PC-3 (cell line): ENCODE measurements around the gene RPS16.

Experiments used
- CTCF ChIP-seq: fragments of 300-600 bp; sonication (generic); conservative IDR thresholded peaks from 2 replicates; pipeline ENCODE4 v1.5.1; 2017; ENCODE audit warnings: antibody characterized with exemption, low read depth, mild to moderate bottlenecking, low read length
- EZH2 ChIP-seq: fragments of 300-600 bp; sonication (generic); IDR thresholded peaks from one replicate; pipeline ENCODE4 v1.6.1; 2017; ENCODE audit warnings: antibody characterized with exemption, mild to moderate bottlenecking, low read length; ENCODE audit not compliant: unreplicated experiment
- EZH2phosphoT487 ChIP-seq: fragments of 300-600 bp; sonication (generic); IDR thresholded peaks from 2 replicates; pipeline ENCODE4 v1.6.1; 2018; ENCODE audit warnings: mild to moderate bottlenecking, antibody characterized with exemption, low read length, borderline replicate concordance

- TF ChIP-seq CTCF (no peak), EZH2 (no peak), EZH2phosphoT487 (no peak)
These were observed 4.8 kb downstream of the RPS16 start for GRCh38 chr19:39430675-39431593.
